ENCODE data around the gene NR1D1.
A peak's percentile ranks its signal among the peaks of the same experiment; 100 is the strongest.

NR1D1 gene

DNA sequence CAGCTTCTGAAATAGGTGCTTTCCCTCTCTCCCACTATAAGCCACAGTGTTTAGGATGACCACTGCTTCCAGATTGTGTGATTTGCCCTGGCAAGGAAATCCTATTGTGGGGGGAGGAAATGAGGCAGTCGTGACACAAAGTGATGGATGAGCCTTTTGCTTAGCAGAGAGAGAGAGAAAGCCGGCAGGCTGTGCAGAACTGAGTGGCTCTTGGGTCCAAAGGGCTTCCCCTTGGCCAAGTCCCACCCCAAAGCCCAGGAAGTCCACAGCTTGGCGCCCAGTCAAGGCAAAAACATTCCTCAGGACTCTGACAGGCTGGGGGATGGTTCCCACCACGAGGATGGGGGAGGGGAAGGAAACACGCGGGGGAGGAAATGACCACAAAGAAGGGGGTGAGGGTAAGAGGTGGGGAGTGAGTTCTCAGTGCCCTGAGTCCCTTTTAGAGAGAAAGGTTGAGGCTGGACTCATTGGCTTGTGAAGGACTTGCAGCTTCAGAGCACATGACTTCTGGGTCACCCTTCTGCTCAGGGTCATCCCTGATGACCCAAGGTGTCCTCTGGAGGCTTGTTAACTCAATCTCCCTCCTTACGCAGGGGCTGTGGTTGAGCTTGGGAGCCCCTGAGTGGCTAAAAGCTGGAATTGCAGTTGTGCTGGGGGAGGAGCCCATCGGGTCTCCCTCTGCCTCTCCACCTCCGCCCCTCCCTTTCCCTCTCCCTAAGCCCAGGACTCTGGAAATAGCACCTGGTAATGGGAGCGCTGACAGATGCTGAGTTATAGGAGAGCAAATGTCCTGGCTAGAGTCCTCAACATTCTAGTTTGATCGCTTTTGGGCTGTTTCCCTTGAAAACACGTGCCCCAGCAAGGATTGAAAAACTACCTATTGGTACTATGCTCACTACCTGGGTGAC is 11.1 kb upstream of the NR1D1 start:
- peak; percentile 88 for DNase-seq

DNA sequence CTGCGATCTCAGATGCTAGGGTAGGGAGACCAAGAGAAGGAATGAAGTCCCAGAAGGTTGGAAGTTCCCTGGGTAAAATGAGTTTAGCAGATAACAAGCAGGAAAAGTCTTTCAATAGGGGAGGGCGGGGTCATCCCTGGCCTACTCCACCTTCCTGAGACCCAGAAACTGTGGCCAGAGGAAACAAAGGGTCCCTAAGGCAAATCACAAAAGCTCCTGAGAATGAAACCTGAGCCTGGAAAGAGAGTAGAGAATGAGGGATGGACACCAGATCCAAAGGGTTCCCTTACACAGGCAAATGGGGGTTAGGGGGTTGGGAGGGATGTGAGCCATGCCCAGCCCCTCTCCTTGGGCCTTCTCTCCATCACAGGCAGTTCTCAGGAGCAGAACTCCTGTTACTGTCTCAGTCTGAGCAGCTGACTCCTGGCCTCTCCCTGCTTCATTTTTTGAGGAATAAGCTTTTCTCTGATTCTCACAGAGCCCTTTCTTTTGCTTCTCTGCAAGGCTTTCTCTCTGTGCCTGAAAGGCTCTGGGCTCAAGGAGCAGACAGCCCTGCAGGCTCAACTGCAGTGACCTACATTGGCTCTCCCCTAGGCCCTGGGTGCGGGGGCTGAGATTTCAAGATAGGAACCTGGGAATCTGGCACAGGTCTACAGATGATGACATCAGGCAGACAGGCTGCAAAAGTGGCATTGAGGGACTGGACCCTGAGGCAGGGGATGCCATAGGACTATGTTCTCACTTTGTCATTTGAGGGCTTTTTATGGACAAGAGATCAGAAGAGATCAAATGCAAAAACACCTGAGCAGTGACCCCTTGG is 9.8 kb upstream of the NR1D1 start:
- DNase-seq: no peak

DNA sequence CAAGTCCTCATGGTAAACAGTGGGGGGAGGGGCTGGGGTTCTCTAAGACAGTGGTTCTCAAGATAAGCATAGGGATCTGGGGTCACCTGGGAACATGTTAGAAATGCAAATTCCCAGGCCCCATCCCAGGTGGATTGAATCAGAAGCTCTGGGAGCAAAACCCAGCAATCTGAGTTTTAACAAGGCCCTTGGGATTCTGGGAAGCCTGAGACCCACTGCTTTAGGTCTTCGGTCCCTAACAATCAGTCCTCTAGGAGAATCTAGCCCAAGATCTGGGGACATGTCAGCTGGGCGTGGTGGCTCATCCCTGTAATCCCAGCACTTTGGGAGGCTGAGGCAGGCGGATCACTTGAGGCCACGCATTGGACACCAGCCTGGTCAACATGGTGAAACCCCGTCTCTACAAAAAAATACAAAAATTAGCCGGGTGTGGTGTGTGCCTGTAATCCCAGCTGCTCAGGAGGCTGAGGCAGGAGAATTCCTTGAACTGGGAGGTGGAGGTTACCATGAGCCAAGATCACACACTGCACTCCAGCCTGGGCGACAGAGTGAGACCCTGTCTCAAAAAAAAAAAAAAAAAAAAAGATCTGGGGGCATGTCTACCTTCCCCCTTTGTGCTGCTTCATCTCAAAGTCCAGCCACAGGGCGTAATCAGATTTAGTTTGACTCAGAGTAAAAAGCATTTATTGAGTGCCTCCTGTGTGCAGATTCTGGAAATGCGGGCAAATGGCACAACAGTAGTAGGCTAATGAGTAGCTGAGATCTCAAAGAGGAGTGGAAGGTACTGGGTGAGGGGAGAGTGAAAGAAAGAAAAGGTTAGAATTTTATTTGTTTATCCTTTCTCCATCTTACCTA is 8.8 kb upstream of the NR1D1 start:
- DNase-seq: no peak

DNA sequence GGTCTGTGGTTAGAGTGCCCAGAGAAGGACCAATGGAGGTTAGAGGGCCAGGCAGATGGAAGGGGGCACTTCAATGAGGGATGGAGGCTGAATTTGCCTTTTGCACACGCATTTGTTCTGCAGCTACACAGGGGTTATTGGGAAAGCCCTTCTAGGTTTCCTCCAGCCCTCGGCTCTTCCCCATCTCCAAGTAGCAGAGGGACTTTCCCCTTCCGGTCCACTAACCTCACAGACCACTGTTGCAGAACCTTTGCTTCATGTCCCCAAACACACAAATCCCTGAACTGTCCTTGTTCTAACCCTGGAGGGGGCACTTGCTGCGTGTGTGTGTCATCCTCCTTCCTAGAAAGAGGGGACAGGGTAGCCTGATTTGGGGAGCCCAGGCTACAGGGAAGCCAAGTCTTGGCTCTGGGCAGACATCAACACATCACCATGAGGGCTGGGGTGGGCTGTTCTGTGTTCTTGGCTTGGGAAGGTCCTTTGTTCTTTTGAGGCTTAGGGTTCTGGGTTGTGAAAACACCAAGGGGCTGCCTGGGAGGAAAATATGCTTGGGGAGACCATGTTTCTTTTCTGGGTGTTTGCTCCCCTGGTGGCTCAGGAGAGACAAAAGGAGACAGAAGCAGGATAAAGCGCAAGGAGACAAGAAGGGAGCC is 7.3 kb upstream of the NR1D1 start:
- DNase-seq: peak; percentile 81

DNA sequence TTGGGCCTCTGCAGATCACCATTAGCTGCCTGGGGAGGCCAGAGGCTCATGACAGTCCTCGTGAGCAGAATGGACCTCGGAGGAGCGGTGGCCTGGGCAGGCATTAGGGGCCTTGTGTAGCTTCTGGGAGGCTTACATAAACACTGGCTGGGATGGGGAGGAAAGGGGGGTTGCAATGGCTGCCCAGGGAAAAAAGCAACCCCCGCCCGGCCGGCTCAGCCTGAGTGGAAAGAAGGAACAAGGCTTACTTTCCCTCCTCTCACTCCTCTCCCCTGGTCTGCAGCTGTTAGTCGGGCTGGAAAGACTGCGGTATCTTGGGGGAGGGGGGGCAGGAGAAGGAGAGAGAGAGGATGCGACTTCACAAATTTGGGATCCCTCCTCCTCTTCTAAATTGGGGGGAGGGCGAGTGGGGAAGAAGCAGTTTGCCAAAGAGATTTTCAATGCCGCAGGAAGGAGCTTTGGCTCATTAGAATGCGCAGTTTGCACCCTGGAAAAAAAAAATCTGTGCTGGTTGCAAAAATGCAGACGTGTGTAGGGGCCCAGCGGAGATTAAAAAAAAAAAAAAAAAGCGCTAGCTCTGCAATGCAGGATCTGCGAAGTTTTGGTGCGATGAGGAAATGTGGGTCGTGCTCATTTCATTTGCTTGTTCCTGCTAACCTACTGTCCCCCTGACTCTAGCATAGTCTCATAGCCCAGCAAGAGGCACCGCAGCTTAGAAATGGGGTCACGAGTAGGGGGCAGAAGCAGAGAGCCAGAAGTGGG is 6.6 kb upstream of the NR1D1 start:
- peak; percentile 70 for DNase-seq

DNA sequence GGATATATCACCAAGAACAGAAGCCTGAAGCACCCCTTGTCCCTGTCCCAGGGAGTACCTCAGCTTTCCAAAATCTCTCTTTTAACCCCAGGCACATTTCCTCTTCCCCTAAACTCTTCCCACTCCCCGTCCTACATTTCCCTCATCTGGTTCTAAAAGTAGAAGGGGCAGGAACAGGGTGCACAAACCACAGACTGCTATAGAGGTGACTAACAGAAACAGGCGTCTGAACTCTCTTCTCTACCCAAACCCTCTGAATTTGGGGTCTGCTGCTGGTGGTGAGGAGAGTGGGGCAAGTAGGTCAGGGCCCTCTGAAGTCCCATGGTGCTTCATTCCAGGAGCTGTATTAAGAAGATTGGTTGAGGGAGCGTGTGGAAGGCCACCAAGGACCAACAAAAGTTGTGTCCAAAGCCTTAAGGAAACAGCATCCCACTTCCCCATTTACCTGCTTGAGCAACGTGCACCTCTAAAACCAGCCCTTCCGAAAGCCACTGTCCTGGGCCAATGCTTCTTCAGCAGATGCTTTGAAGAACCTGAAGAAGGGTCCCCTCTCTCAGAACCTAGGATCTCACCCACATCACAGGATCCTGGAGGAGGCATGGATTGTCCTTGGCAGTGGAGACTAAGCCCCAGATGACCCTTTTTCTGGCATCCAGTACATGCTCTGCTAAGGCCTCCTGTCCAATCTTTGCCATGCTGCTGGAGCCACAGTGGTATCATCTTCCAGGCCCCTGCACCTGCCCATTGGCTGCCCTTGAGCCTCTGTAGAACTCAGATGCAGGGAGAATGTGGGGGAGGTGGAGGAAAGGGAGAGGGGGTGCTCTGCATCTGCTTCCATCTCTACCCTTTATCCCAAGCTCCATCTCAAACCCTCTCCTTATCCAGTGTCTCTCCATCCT is 5.7 kb upstream of the NR1D1 start:
- no peak for DNase-seq

DNA sequence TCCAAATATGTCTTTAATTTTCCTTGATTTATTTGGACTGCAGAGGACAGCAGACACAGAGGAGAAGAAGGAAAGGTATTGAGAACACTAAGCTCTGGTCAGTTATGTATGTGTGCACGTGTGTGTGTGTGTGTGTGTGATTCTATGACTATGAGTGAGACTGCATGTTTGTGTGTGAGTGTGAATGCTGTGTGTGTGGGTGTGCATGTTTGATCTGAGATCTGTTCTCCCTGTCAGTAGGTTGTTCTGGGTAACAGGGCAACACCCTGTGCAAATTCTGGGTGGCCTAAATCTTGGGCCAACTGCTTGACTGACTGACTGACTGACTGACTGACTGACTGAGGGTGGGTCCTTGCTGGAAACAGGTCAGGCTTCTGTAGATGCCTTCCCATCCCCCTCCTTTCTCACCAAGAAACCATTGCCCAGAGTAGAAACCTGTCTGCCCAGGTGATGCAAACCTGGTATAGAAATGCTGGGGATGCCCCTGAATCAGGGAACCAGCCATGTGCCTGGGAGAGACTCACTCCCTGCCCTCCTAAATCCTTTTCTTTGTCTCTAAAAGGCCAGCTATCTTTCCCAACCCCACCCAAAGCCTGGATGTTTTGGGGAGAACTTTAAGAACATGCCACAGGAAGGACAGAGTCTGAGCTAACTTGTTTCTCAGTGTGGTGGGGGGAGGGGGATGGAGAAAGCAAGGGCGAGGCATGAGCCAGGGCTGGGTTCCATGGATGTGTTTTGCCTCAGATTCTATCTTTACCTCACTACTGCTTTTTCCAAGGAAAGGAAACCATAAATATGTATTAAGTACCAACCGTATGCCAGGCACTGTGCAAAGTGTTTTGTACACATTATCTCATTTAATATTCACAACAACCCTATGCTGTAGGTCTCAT is 4.5 kb upstream of the NR1D1 start:
- DNase-seq: no peak

DNA sequence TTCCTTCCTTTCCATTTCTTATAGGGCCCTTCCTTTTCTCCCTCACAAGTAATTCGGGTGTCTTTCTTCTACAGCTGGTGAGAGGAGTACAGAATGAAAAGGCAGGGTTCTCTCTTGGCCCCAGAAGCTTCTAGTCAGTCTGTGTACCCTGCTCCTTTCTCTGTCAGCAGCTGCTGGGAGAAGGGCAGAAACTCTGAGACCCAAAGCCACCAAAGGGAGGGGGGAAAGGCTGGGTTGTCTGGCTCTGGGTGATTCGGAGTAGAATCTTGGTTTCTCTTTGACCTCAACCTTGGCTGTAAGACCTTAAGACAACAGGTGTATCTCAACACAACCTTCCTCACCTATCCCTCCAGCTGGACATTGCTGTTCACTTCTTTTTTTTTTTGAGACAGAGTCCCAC is 3.3 kb upstream of the NR1D1 start:
- no peak for DNase-seq

DNA sequence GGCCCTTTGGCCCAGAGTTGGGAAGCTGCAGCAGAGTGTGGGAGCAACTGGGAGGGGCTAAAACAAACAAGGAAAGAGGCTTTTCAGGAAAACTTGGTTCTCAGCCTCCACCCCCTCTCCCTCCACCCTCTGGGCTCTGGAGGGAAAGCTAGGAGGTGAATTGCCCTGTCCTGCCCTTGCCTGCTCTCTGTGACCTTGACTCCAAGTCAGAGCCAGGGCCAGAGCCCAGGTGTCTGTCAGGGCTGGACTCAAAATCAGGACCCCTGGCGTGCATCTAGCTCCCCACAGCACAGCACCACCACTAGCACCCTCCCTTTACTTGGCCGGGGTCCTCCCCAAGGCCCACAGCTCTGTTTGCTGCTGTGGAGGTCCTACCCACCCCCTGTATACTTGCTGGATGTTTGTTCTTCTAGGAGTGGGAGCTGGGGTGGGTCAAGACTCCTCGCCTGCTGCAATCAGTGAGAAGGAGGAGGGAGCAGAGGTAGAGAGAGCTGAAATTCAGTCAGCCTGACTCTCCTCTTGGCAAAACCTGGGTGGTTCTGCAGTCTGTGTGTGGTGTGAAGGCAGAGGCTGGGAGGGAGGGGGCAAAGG is 2.8 kb upstream of the NR1D1 start:
- no peak for DNase-seq

DNA sequence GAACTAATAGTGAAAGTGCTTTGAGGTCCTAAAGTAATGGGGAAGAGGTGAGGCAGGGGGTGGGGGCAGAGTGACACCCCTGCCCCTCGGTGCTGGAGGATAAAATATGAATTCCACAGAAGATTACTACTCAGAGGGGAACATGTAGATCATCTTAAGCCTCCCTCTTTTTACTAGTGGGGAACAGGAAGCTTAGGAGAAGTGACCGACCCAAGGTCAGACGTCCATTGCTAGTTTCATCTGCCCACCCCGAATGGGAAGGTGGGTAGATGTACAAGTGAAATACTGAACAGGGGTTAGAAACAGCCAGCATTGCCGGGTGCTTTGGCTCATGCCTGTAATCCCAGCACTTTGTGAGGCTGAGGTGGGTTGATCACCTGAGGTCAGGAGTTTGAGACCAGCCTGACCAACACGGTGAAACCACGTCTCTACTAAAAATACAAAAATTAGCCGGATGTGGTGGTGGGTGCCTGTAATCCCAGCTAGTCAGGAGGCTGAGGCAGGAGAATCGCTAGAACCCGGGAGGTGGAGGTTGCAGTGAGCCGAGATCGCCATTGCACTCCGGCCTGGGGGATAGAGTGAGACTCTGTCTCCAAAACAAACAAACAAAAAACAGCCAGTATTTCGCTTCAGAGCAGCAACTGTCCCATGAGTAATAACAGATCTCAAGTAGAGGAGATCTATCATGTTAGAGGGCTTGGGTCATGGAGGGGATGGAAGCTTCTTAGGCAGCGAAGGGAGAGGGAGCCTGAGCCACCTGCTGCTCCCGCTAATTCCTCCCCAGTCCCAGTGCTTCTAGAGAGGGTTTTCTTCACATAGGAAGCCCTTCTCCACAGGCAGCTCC is 1.2 kb upstream of the NR1D1 start:
- DNase-seq: no peak

DNA sequence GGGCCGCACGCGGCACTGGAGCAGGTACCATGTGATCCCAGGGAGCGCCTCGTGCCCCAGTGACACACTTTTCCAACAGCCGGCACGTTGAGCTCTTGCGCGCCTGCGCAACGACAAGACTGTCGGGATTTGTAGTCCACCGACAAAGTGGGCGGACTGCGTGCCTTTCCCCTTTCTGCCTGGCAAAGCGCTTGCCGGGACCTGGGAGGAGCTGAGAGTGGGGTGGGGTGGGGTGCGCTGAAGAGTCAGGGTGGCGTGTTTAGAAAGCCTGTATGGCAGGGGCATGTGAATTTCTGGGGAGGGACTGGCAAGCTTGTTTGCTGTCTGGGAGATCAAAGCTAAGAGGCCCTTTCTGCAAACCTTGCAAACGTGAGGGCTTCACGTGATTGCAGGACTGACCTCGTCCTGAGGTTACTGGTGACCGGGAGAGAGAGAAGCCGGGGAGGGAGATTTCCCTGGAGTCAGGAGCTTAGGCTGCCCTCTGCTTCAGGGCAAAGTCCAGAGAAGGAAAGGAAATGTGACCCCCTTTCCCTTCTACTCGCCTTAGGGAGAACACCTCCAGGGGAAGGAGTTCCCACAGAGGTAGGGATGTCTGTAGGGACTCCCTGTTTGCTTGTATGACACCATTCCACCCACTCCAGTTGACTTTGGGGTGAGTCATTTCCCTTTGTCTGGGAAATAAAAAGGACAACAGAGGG is 429 bp upstream of the NR1D1 start:
- DNase-seq: peak; percentile 84

DNA sequence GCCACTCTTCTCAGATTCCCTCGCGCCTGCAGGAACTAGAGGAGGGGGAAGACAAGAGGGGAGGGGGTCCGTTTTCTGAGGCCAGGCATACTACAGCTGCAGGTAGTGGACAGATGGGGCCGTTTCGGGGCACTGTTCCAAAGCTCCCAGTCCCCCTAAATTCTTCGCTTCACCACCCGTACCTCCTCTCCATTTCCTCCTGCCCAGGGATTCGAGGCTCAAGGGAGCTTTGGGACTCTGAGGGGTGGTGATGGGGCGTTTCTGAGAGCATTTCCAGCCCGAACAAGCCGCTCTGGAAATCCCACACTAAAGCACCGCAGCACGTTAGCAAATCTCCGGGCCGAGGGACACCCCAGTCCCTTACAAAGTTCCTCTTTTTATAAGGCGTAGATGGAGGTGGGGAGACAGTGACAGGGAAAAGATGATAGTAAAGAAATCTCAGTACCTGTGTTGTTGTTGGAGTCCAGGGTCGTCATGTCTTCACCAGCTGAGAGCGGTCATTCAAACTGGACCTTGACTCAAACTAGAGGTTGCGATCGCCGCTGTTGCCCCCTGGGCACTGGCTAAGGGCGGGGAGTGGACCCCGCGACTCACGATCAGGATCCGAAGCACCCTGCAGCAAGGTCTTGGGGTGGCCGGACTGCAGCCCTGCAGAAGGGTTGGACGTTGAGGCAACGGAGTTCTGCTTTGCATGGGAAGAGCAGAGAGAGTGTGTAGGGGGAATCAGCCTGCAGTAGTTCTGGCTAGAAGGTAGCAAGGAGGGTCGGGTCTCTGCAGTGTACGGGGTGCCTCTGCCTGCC is 570 bp downstream of the NR1D1 start:
- no peak for DNase-seq

DNA sequence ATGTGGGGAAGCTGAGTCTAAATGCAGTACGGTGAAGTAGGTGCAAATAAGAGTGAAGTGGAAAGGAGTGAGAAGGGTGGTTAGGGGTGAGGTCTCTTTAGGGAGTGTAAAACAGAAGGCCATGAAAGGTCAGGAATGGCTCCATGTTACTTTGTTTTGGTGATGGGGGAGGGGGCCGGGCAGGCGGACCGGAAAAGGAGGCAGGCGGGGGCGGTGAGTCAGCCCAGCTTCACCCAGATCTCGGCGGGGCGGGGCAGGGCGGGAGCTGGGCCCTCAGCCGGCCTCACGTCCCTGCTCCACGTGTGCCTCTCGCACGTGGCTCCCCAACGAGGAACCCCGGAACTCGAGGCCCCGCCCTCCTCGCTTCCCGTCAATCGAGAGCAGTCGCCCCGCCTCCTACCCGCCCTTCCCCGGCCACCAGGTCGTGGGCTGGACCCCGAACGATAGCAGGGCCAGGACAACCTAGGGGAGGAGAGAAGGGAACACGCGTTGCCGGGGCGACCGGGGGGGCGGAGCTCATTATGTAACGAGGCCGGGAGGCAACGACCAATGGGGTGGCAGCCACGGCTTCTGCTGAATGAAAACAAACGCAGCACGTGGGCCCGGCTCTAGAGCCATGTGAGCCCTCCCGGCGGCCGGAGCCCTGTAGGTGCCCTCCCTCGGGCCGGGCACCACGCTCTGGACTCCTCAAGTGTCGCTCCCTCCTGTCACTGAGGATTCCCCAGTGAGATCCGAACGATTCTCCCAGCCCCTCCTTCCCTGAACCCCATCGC is 1.4 kb downstream of the NR1D1 start:
- DNase-seq: peak; percentile 81

DNA sequence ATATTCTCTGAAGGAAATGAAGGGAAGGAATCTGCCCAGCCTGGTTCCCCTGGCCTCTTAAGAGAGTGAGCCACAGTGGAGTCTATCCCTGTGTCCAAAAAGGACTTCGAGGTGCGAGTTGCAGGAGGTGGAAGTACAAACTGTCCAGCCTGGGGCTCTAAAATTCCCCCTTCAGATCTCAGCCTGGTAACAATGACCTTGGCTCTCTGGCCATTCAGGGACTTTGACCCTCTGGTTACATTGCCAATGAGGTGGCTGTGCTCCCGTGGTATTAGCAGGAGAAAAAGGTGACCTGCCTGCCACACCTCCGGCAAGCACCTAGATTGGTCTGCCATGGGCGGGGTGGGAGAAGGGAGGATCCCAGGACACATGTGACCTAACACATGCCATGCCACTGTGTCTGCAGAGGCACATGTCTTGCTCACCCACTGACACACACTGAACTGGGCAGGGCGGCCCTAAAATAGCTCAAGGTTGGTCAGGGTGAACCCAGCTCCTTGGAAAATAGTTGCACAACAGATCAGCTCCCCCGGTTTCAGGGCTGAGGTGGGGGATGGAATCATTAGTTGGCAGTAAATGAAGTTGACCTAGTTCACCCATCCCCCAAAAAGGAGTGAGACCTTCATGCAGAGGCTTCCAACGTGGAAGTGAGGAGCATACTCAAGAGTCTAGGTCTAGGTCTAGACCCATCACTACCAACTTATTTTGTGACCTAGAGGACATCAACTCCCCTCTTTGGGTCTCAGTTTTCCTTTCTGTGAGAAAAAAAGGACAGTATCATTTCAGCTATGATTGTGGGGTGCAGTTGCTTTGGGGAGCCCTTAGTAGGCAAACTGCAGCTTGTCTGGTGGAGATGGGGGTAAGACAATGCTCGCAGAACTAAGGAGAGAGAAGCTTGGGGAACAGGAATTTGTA is 2.2 kb downstream of the NR1D1 start:
- no peak for DNase-seq

All from right kidney (tissue), 1 donor.